ENCODE measurements around the gene ENO4. TPM values are rescaled to one million over a fixed set of nuclear protein-coding genes. Genes with fewer than 3 reads are reported as not detected.

ENO4 gene
- total and polyA plus RNA-seq, 10 of the 15 experiments (the other 5 are each of a cell fraction or from before 2014, with no cell fraction given) = 0.12 to 0.37 (median 0.18) TPM; not detected in 7

GRCh38 chr10:116913695-116914094, 64.4 kb downstream of the ENO4 start:
- Histone ChIP-seq H2AFZ (ENCODE audit: control insufficient read depth, low read depth, low read length) (no peak overlapping the region), H3K9me3 (replicated peaks; ENCODE audit: control insufficient read depth, insufficient read depth, low read length) (no peaks in the 10 kb centered on the region), H3K4me1 (ENCODE audit: control insufficient read depth, insufficient read depth, low read length) (no peaks in the 10 kb centered on the region), H3K4me2 (ENCODE audit: control insufficient read depth, insufficient read depth) (no peak overlapping the region), H3K9ac (ENCODE audit: control insufficient read depth, insufficient read depth, low read length) (no peak overlapping the region), H3K79me2 (ENCODE audit: control insufficient read depth, insufficient read depth, low read length) (no peaks in the 10 kb centered on the region), H3K27me3 (replicated peaks in 1 of 2; ENCODE audit: control insufficient read depth in 2 of 2, insufficient read depth in 2 of 2, low read length in 1 of 2) (no peaks in the 10 kb centered on the region), H3K36me3 (ENCODE audit: control insufficient read depth in 2 of 2, insufficient read depth in 2 of 2, low read length in 1 of 2) (no peaks in the 10 kb centered on the region), H4K20me1 (ENCODE audit: control insufficient read depth, insufficient read depth) (no peaks in the 10 kb centered on the region), H3K27ac (ENCODE audit: control insufficient read depth, insufficient read depth) (no peak overlapping the region), H3K4me3 (no peak overlapping the region)
- BruUV-seq (replicated peaks) = no TSS peak
- in situ Hi-C loops (cut with MboI) = no loop called here
- intact Hi-C loops (cut with micrococcal nuclease; ENCODE audit: unreplicated experiment) = no loop called here
- TF ChIP-seq EP300 (IDR thresholded peaks at IDR 0.05; ENCODE audit: borderline replicate concordance in 1 of 2, control insufficient read depth in 1 of 2, low read depth in 2 of 2, low read length in 2 of 2) (no peak), FOXM1 (IDR thresholded peaks at IDR 0.05; ENCODE audit: low read depth, low read length) (no peak), BCL11A (IDR thresholded peaks at IDR 0.05; ENCODE audit: low read depth, low read length) (no peak), ZZZ3 (IDR thresholded peaks at IDR 0.05; ENCODE audit: control insufficient read depth, insufficient read length, low read depth) (no peak), TCF3 (IDR thresholded peaks at IDR 0.05; ENCODE audit: borderline replicate concordance, insufficient read depth, low read depth, low read length) (no peak), NR2F1 (conservative IDR thresholded peaks at IDR 0.05) (no peak), NFYB (IDR thresholded peaks at IDR 0.05; ENCODE audit: insufficient read depth, low read depth, low read length) (no peak)
- TF ChIP-seq, protein P1, sequence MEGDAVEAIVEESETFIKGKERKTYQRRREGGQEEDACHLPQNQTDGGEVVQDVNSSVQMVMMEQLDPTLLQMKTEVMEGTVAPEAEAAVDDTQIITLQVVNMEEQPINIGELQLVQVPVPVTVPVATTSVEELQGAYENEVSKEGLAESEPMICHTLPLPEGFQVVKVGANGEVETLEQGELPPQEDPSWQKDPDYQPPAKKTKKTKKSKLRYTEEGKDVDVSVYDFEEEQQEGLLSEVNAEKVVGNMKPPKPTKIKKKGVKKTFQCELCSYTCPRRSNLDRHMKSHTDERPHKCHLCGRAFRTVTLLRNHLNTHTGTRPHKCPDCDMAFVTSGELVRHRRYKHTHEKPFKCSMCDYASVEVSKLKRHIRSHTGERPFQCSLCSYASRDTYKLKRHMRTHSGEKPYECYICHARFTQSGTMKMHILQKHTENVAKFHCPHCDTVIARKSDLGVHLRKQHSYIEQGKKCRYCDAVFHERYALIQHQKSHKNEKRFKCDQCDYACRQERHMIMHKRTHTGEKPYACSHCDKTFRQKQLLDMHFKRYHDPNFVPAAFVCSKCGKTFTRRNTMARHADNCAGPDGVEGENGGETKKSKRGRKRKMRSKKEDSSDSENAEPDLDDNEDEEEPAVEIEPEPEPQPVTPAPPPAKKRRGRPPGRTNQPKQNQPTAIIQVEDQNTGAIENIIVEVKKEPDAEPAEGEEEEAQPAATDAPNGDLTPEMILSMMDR (IDR thresholded peaks at IDR 0.05 in 2 of 3, conservative IDR thresholded peaks at IDR 0.05 in 1 of 3; ENCODE audit: control insufficient read depth in 2 of 3, extremely low read depth in 1 of 3, insufficient read depth in 1 of 3, low read depth in 3 of 3, low read length in 3 of 3) = no peak
- ChIA-PET CTCF (no interaction called here), SMC1A (ENCODE audit: uncharacterized antibody, unreplicated experiment) (no interaction called here), RAD21 (ENCODE audit: unreplicated experiment) (no interaction called here), POLR2A (no interaction called here)
- DNase-seq (ENCODE audit: low read depth, low spot score) (no peak), FAIRE-seq (no peak), ATAC-seq (no peak)
- 0% methylated on average over 1 of the region's 1 CpG for WGBS (ENCODE audit: insufficient coverage, insufficient replicate concordance, low lambda C conversion rate, missing lambda C conversion rate)
